Measurements from ENCODE around the gene JARID2. TPM values are rescaled to one million over a fixed set of nuclear protein-coding genes. Genes with fewer than 3 reads are reported as not detected.

The JARID2 gene
- total and polyA plus RNA-seq, 9 of the 15 experiments (the other 6 are each of a cell fraction or from before 2014, with no cell fraction given): 5.0 to 29.0 (median 15.6) TPM

- 62% methylated on average over 4 of the region's 4 CpGs for WGBS (ENCODE audit: insufficient coverage, low coverage, missing lambda C conversion rate)
- H3K4me3 ChIP-seq: no peak overlapping the region
- no peaks in the 10 kb centered on the region for H3K27me3 ChIP-seq (ENCODE audit: control insufficient read depth in 2 of 2, insufficient read depth in 2 of 2, low read length in 2 of 2)
- H3K9me3 ChIP-seq (replicated peaks; ENCODE audit: control insufficient read depth, insufficient read depth, low read depth, low read length): no peaks in the 10 kb centered on the region
- in situ Hi-C loops (cut with MboI) (no loop called here), intact Hi-C loops (cut with micrococcal nuclease) (no loop called here)
- H3K4me2 ChIP-seq (ENCODE audit: insufficient read depth, low read length): no peak overlapping the region
- peaks cover 19% of the 10 kb centered on the region for H4K20me1 ChIP-seq (replicated peaks; ENCODE audit: control insufficient read depth, insufficient read depth, low read length)
- no peak overlapping the region for H3K9ac ChIP-seq (ENCODE audit: insufficient read depth in 1 of 2, low read depth in 2 of 2, low read length in 2 of 2)
- no peak for ATAC-seq
- no peak for TF ChIP-seq HOXB6 (CRISPR knock-in tag; IDR thresholded peaks at IDR 0.05; ENCODE audit: borderline replicate concordance)
- no peaks in the 10 kb centered on the region for H3K36me3 ChIP-seq (ENCODE audit: control insufficient read depth, insufficient read depth, low read length)
- H3K79me2 ChIP-seq (ENCODE audit: control insufficient read depth, insufficient read depth, low read length): peaks cover 29% of the 10 kb centered on the region
- DNase-seq (ENCODE audit: extremely low read depth in 1 of 4, low spot score in 3 of 4): no peak
- no peaks in the 10 kb centered on the region for H3K9me1 ChIP-seq (ENCODE audit: control insufficient read depth, insufficient read depth, low read length)
- CTCF ChIA-PET (ENCODE audit: low intra/inter-chr PET ratio): no interaction called here
- no peak for FAIRE-seq
- no peak overlapping the region for H3K27ac ChIP-seq (ENCODE audit: extremely low read depth, low read depth, low read length)
- no peaks in the 10 kb centered on the region for H3K4me1 ChIP-seq (replicated peaks in 1 of 2; ENCODE audit: control insufficient read depth in 2 of 2, insufficient read depth in 2 of 2, low read length in 2 of 2)
- no peak overlapping the region for H2AFZ ChIP-seq (ENCODE audit: low read depth, low read length)
- BruUV-seq (replicated peaks): no TSS peak
- POLR2A ChIA-PET: interaction anchor here (0.6 kb wide), 1 partner anchor 13 kb away, joined by 5 read pairs; no protein-coding TSS in a partner anchor
These were observed 216.4 kb downstream of the JARID2 start for GRCh38 chr6:15462256-15462655.

DNA sequence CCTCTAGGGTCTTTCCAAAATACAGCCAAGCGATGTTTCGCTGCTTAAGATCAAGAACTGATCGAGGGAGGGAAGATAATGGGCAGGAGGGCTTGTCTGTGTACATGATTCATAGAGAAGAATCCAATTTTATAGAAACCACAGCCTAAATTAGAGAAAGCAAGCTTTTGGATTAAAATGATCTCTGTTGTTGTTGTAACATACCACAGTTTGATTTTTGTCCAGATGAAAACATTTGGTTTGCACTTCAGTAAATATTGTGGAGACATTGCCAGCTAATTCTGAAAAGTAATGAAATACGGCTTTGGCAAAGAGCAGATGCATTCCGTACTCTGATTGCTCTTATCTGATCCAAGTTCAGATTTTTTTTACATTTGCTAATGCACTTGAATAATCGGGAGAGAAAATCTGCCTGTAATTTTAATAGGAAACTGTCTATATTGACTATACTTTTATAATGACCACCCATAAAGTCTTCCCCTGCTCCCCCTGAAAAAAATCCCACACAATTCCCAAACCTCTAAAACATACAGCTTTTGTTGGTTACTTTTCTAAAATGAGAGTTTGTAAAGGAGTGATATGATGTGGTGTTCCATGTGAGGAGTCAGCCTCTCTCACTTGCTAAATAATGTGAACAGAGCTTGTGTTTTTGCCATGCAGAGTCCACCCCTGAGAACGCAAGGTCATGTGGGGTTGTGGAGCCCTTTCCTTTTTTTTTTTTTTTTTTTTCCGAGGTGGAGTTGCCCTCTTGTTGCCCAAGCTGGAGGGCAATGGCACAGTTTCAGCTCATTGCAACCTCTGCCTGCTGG, 217.1 kb downstream of the JARID2 start:
- in situ Hi-C loops (cut with MboI): no loop called here
- TF ChIP-seq KDM1A (IDR thresholded peaks at IDR 0.05) (0 out of 4 replicates have a peak, but pooled peaks of 1 of the 2 experiments have one; percentile 17), ZNF696 (CRISPR knock-in tag; conservative IDR thresholded peaks at IDR 0.05) (no peak)
- Histone ChIP-seq H3K79me2 (ENCODE audit: control insufficient read depth, insufficient read depth, low read length) (peaks cover 29% of the 10 kb centered on the region), H3K4me3 (no peak overlapping the region), H3K36me3 (ENCODE audit: control insufficient read depth, insufficient read depth, low read length) (no peaks in the 10 kb centered on the region), H4K20me1 (replicated peaks; ENCODE audit: control insufficient read depth, insufficient read depth, low read length) (peaks cover 19% of the 10 kb centered on the region), H3K27me3 (ENCODE audit: control insufficient read depth in 2 of 2, insufficient read depth in 2 of 2, low read length in 2 of 2) (no peaks in the 10 kb centered on the region), H3K9me1 (ENCODE audit: control insufficient read depth, insufficient read depth, low read length) (no peaks in the 10 kb centered on the region), H3K27ac (ENCODE audit: extremely low read depth, low read depth, low read length) (no peak overlapping the region), H3K9me3 (replicated peaks; ENCODE audit: control insufficient read depth, insufficient read depth, low read depth, low read length) (no peaks in the 10 kb centered on the region), H3K9ac (ENCODE audit: insufficient read depth in 1 of 2, low read depth in 2 of 2, low read length in 2 of 2) (no peak overlapping the region), H3K4me2 (ENCODE audit: insufficient read depth, low read length) (no peak overlapping the region), H2AFZ (ENCODE audit: low read depth, low read length) (no peak overlapping the region), H3K4me1 (replicated peaks in 1 of 2; ENCODE audit: control insufficient read depth in 2 of 2, insufficient read depth in 2 of 2, low read length in 2 of 2) (no peaks in the 10 kb centered on the region)
- POLR2A ChIA-PET: interaction anchor here (0.6 to 0.9 kb wide), 3 partner anchors 10 to 14 kb away, joined by 3 to 5 read pairs (median 4); no protein-coding TSS in a partner anchor
- BruUV-seq (replicated peaks): no TSS peak
- no peak for ATAC-seq
- CTCF ChIA-PET (ENCODE audit: low intra/inter-chr PET ratio): interaction anchor here (0.7 kb wide), 1 partner anchor 1333 kb away, joined by 3 read pairs; no protein-coding TSS in a partner anchor
- 65% methylated on average over 7 of the region's 8 CpGs for WGBS (ENCODE audit: insufficient coverage, low coverage, missing lambda C conversion rate)
- DNase-seq (ENCODE audit: extremely low read depth in 1 of 4, low spot score in 3 of 4): no peak
- intact Hi-C loops (cut with micrococcal nuclease): no loop called here
- FAIRE-seq: no peak

Measured in K562 (cell line).